GM23338 (cell line): ENCODE results near the gene CCPG1. TPM values are rescaled to one million over a fixed set of nuclear protein-coding genes. Genes with fewer than 3 reads are reported as not detected.

Source experiments
- ATAC-seq: fragments of 200-7000 bp; cut with Tn5 transposase; 3 replicates; pipeline ENCODE4 v1.9.1; 2020
- DNase-seq: peaks from one replicate; pipeline ENCODE4 v3.0.0-alpha.2; 2015; ENCODE audit warnings: low spot score
- H2AFZ ChIP-seq: fragments of 200-600 bp; sonication (generic); 2 replicates; pipeline ENCODE4 v1.8.0; 2016; ENCODE audit warnings: antibody characterized with exemption, mild to moderate bottlenecking, moderate library complexity
- H3F3A ChIP-seq: fragments of 200-600 bp; sonication (generic); replicated peaks from 2 replicates; pipeline ENCODE4 v1.8.0; 2017; ENCODE audit warnings: antibody characterized with exemption, mixed run types, low read depth
- H3K27ac ChIP-seq: fragments of 200-600 bp; sonication (generic); 2 replicates; pipeline ENCODE4 v1.6.1; 2016; ENCODE audit warnings: low read depth
- H3K27me3 ChIP-seq: fragments of 200-600 bp; sonication (generic); 2 replicates; pipeline ENCODE4 v1.8.0; 2016; ENCODE audit warnings: mild to moderate bottlenecking, mixed run types, moderate library complexity; ENCODE audit not compliant: insufficient read depth
- H3K36me3 ChIP-seq: fragments of 200-600 bp; sonication (generic); 2 replicates; pipeline ENCODE4 v1.8.0; 2016; ENCODE audit warnings: mild to moderate bottlenecking; ENCODE audit not compliant: insufficient read depth
- H3K4me1 ChIP-seq: fragments of 200-600 bp; sonication (generic); 2 replicates; pipeline ENCODE4 v1.8.0; 2016; ENCODE audit warnings: mild to moderate bottlenecking, moderate library complexity; ENCODE audit not compliant: insufficient read depth
- H3K4me2 ChIP-seq: fragments of 200-600 bp; sonication (generic); 2 replicates; pipeline ENCODE4 v1.7.1; 2017; ENCODE audit warnings: mixed run types
- H3K4me3 ChIP-seq: fragments of 200-600 bp; sonication (generic); 2 replicates; pipeline ENCODE4 v1.6.1; 2016; ENCODE audit warnings: mixed run types
- H3K79me2 ChIP-seq: fragments of 200-600 bp; sonication (generic); replicated peaks from 2 replicates; pipeline ENCODE4 v1.8.0; 2017; ENCODE audit warnings: mild to moderate bottlenecking; ENCODE audit not compliant: insufficient read depth
- H3K9me2 ChIP-seq: fragments of 200-600 bp; sonication (generic); 2 replicates; pipeline ENCODE4 v1.8.0; 2017; ENCODE audit not compliant: insufficient read depth
- H4K20me1 ChIP-seq: fragments of 200-600 bp; sonication (generic); replicated peaks from 2 replicates; pipeline ENCODE4 v1.8.0; 2017; ENCODE audit warnings: mild to moderate bottlenecking; ENCODE audit not compliant: insufficient read depth
- H3K27ac Mint-ChIP-seq: 2 replicates; pipeline ENCODE4 v1.8.0; 2020; ENCODE audit warnings: inconsistent platforms, mild to moderate bottlenecking, moderate library complexity, mixed read lengths
- H3K27me3 Mint-ChIP-seq: 3 replicates; pipeline ENCODE4 v1.8.0; 2022; ENCODE audit warnings: low read depth, mild to moderate bottlenecking, moderate library complexity, mixed read lengths, inconsistent platforms; ENCODE audit not compliant: insufficient read depth, poor library complexity
- H3K36me3 Mint-ChIP-seq: 3 replicates; pipeline ENCODE4 v1.8.0; 2021; ENCODE audit warnings: low read depth, mild to moderate bottlenecking, inconsistent platforms, moderate library complexity, mixed read lengths
- H3K4me1 Mint-ChIP-seq: 3 replicates; pipeline ENCODE4 v1.8.0; 2020; ENCODE audit warnings: mild to moderate bottlenecking, inconsistent platforms, mixed read lengths
- H3K4me3 Mint-ChIP-seq: 3 replicates; pipeline ENCODE4 v1.8.0; 2021; ENCODE audit warnings: moderate library complexity, mild to moderate bottlenecking, inconsistent platforms, mixed read lengths
- H3K9me3 Mint-ChIP-seq: 3 replicates; pipeline ENCODE4 v1.8.0; 2020; ENCODE audit warnings: moderate library complexity, mild to moderate bottlenecking, inconsistent platforms, mixed read lengths
- CREB1 ChIP-seq: fragments of 250-450 bp; sonication (Bioruptor Pico); IDR thresholded peaks from 2 replicates; pipeline ENCODE4 v1.5.0; 2020; ENCODE audit warnings: low read depth, mild to moderate bottlenecking, moderate library complexity
- ETS1 ChIP-seq: IDR thresholded peaks from 2 replicates; pipeline ENCODE4 v1.6.1; 2016; ENCODE audit warnings: antibody characterized with exemption
- EZH2phosphoT487 ChIP-seq: fragments of 200-600 bp; sonication (generic); IDR thresholded peaks from one replicate; pipeline ENCODE4 v1.8.1; 2018; ENCODE audit warnings: antibody characterized with exemption; ENCODE audit not compliant: unreplicated experiment
- JUNB ChIP-seq: IDR thresholded peaks from one replicate; pipeline ENCODE4 v1.6.1; 2016; ENCODE audit warnings: antibody characterized with exemption; ENCODE audit not compliant: unreplicated experiment
- NANOG ChIP-seq: IDR thresholded peaks from 2 replicates; pipeline ENCODE4 v1.6.1; 2016; ENCODE audit warnings: antibody characterized with exemption, borderline replicate concordance
- POLR2AphosphoS5 ChIP-seq: IDR thresholded peaks from 2 replicates; pipeline ENCODE4 v1.6.1; 2016; ENCODE audit warnings: antibody characterized with exemption, low read depth
- STAT1 ChIP-seq: IDR thresholded peaks from one replicate; pipeline ENCODE4 v1.6.1; 2016; ENCODE audit warnings: antibody characterized with exemption; ENCODE audit not compliant: unreplicated experiment
- ZNF114 ChIP-seq: fragments of 250-450 bp; sonication (Bioruptor Pico); IDR thresholded peaks from 2 replicates; pipeline ENCODE4 v1.5.0; 2020; ENCODE audit warnings: mild to moderate bottlenecking, moderate library complexity
- ZNF331 ChIP-seq: fragments of 250-450 bp; sonication (Bioruptor Pico); IDR thresholded peaks from 2 replicates; pipeline ENCODE4 v1.5.0; 2020; ENCODE audit warnings: low read depth, mild to moderate bottlenecking, moderate library complexity
- polyA plus RNA-seq: library from polyadenylated mRNA; unstranded; fragments of >200 nt; fragmentation: Nextera tagmentation; extraction: Ambion mirVana; gene quantifications from 2 replicates; pipeline ENCODE4 v1.2.1, GENCODE V29; 2016
- total RNA-seq: library from RNA; depleted of rRNA; stranded (reverse); fragments of >200 nt; shearing (Covaris generic); gene quantifications from 2 replicates; pipeline ENCODE4 v1.2.3, GENCODE V29; 2014
- TF ChIP-seq, protein P1 (sequence below): IDR thresholded peaks from one replicate; pipeline ENCODE4 v1.6.1; 2018; ENCODE audit warnings: antibody characterized with exemption; ENCODE audit not compliant: unreplicated experiment
- TF ChIP-seq, protein P2 (sequence below), 2 experiments: fragments of 200-600 bp in 1 of 2; sonication (generic) in 1 of 2; conservative IDR thresholded peaks; 2 replicates each; pipeline versions ENCODE4 v1.5.1 to v1.6.1; 2016 to 2017; ENCODE audit warnings: antibody characterized with exemption in 2 of 2, low read depth in 2 of 2, mild to moderate bottlenecking in 2 of 2, moderate library complexity in 1 of 2

Gene CCPG1
- total and polyA plus RNA-seq, 2 experiments from 2014 or later = 7.7 to 11.1 TPM

- H3K4me3 Mint-ChIP-seq = no peak overlapping the region
- no peak for TF ChIP-seq EZH2phosphoT487
- TF ChIP-seq, protein P1, sequence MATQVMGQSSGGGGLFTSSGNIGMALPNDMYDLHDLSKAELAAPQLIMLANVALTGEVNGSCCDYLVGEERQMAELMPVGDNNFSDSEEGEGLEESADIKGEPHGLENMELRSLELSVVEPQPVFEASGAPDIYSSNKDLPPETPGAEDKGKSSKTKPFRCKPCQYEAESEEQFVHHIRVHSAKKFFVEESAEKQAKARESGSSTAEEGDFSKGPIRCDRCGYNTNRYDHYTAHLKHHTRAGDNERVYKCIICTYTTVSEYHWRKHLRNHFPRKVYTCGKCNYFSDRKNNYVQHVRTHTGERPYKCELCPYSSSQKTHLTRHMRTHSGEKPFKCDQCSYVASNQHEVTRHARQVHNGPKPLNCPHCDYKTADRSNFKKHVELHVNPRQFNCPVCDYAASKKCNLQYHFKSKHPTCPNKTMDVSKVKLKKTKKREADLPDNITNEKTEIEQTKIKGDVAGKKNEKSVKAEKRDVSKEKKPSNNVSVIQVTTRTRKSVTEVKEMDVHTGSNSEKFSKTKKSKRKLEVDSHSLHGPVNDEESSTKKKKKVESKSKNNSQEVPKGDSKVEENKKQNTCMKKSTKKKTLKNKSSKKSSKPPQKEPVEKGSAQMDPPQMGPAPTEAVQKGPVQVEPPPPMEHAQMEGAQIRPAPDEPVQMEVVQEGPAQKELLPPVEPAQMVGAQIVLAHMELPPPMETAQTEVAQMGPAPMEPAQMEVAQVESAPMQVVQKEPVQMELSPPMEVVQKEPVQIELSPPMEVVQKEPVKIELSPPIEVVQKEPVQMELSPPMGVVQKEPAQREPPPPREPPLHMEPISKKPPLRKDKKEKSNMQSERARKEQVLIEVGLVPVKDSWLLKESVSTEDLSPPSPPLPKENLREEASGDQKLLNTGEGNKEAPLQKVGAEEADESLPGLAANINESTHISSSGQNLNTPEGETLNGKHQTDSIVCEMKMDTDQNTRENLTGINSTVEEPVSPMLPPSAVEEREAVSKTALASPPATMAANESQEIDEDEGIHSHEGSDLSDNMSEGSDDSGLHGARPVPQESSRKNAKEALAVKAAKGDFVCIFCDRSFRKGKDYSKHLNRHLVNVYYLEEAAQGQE = no peak
- no peak for TF ChIP-seq ZNF331 (CRISPR knock-in tag)
- no peak for TF ChIP-seq JUNB
- no peak for TF ChIP-seq POLR2AphosphoS5
- no peak for TF ChIP-seq STAT1
- TF ChIP-seq NANOG = no peak
- TF ChIP-seq CREB1 (CRISPR knock-in tag) = no peak
- no peak for TF ChIP-seq ZNF114 (CRISPR knock-in tag)
- TF ChIP-seq, protein P2, sequence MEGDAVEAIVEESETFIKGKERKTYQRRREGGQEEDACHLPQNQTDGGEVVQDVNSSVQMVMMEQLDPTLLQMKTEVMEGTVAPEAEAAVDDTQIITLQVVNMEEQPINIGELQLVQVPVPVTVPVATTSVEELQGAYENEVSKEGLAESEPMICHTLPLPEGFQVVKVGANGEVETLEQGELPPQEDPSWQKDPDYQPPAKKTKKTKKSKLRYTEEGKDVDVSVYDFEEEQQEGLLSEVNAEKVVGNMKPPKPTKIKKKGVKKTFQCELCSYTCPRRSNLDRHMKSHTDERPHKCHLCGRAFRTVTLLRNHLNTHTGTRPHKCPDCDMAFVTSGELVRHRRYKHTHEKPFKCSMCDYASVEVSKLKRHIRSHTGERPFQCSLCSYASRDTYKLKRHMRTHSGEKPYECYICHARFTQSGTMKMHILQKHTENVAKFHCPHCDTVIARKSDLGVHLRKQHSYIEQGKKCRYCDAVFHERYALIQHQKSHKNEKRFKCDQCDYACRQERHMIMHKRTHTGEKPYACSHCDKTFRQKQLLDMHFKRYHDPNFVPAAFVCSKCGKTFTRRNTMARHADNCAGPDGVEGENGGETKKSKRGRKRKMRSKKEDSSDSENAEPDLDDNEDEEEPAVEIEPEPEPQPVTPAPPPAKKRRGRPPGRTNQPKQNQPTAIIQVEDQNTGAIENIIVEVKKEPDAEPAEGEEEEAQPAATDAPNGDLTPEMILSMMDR (conservative IDR thresholded peaks at IDR 0.05; ENCODE audit: low read depth in 2 of 2) = no peak
- TF ChIP-seq ETS1 = no peak
These were observed 73.2 kb downstream of the CCPG1 start for GRCh38 chr15:55334997-55335396.

More at GRCh38 chr15:55334997-55335396, 73.2 kb downstream of the CCPG1 start:
- Mint-ChIP-seq H3K9me3 (no peaks in the 10 kb centered on the region), H3K27me3 (peaks cover 5% of the 10 kb centered on the region), H3K4me1 (no peaks in the 10 kb centered on the region), H3K27ac (no peak overlapping the region), H3K36me3 (no peaks in the 10 kb centered on the region)
- Histone ChIP-seq H3F3A (no peaks in the 10 kb centered on the region), H3K27ac (no peak overlapping the region), H3K9me2 (peaks cover 4% of the 10 kb centered on the region; the same call in 1 of the 2 replicates), H3K4me2 (no peak overlapping the region), H2AFZ (no peak overlapping the region), H3K27me3 (no peaks in the 10 kb centered on the region), H4K20me1 (no peaks in the 10 kb centered on the region), H3K79me2 (no peaks in the 10 kb centered on the region), H3K4me1 (no peaks in the 10 kb centered on the region), H3K4me3 (no peak overlapping the region), H3K36me3 (no peaks in the 10 kb centered on the region)
- DNase-seq (no peak), ATAC-seq (no peak)
